GM13976 (cell line): Measurements from ENCODE around the gene CTBS.
"Not testable (repeated sequence)": the region's sequence is repeated elsewhere in the genome, so short reads cannot be mapped to it uniquely, and the experiment has no call there.

Experiments used
- DNase-seq: peaks from one replicate; pipeline ENCODE4 v3.0.0; 2012; ENCODE audit warnings: low spot score
- CTCF ChIP-seq: IDR thresholded peaks from 2 replicates; pipeline ENCODE4 v1.5.1; 2012; ENCODE audit warnings: borderline replicate concordance, mild to moderate bottlenecking; ENCODE audit not compliant: insufficient read depth; ENCODE audit errors: extremely low read depth, missing control alignments, control extremely low read depth
- in situ Hi-C: fragments of 300-500 bp; cut with MboI; formaldehyde crosslinking; loops from one replicate; pipeline ENCODE4 v1.12.0; 2022; ENCODE audit warnings: low sequenced_read_pairs, mixed read lengths, inconsistent platforms; ENCODE audit not compliant: unreplicated experiment

Gene CTBS

GRCh38 chr1:84603223-84603622 lies 29.0 kb upstream of the CTBS start:
- in situ Hi-C loops, result no loop called here
- no peak for TF ChIP-seq CTCF
- DNase-seq, result no peak

GRCh38 chr1:84600796-84601195 lies 26.6 kb upstream of the CTBS start:
- no peak for DNase-seq
- no peak for TF ChIP-seq CTCF
- in situ Hi-C loops, result no loop called here

GRCh38 chr1:84598846-84599741 lies 24.9 kb upstream of the CTBS start:
- DNase-seq, result peak; percentile 45
- TF ChIP-seq CTCF, result no peak
- in situ Hi-C loops, result no loop called here

- DNase-seq, result no peak
- in situ Hi-C loops, result no loop called here
- no peak for TF ChIP-seq CTCF
Observed at GRCh38 chr1:84598418-84598817, 24.2 kb upstream of the CTBS start.

- no peak for TF ChIP-seq CTCF
- no peak for DNase-seq
- in situ Hi-C loops, result no loop called here
Observed at GRCh38 chr1:84597011-84597410, 22.8 kb upstream of the CTBS start.

GRCh38 chr1:84594959-84595358 lies 20.7 kb upstream of the CTBS start:
- in situ Hi-C loops, DNase-seq: not testable (repeated sequence)

- no peak for DNase-seq
- in situ Hi-C loops, result no loop called here
- no peak for TF ChIP-seq CTCF
Observed at GRCh38 chr1:84587099-84587498, 12.9 kb upstream of the CTBS start.
